ENCODE results near the gene GSTM3. TPM values are rescaled to one million over a fixed set of nuclear protein-coding genes. Genes with fewer than 3 reads are reported as not detected.

The GSTM3 gene
- total and polyA plus RNA-seq, 4 donors = 11.0 to 39.5 (median 22.9) TPM

GRCh38 chr1:109786531-109787021 is 45.7 kb upstream of the GSTM3 start:
- peaks cover 0 to 45% (median 18%) of the 10 kb centered on the region in 5 donors for H3K4me1 ChIP-seq (ENCODE audit: control insufficient read depth in 5 of 5, insufficient read depth in 5 of 5, low read length in 5 of 5)
- H3K9ac ChIP-seq (ENCODE audit: insufficient read depth in 1 of 2, low read length in 2 of 2) = no peak overlapping the region
- 59 to 77% methylated on average over 6 of the region's 6 CpGs for WGBS, 2 donors
- H3K9me3 ChIP-seq (ENCODE audit: control insufficient read depth in 4 of 4, insufficient read depth in 3 of 4, low read length in 3 of 4) = no peaks in the 10 kb centered on the region
- peak; percentile 14 to 63 (median 49) for DNase-seq
- peak; percentile 49 for ATAC-seq (ENCODE audit: insufficient read depth, low FRiP score)
- H3K27me3 ChIP-seq (ENCODE audit: control insufficient read depth in 3 of 3, insufficient read depth in 3 of 3, low read length in 2 of 3) = no peaks in the 10 kb centered on the region
- no peak overlapping the region for H3K4me3 ChIP-seq
- H3K27ac ChIP-seq (ENCODE audit: low read depth in 1 of 2, low read length in 1 of 2) = no peak overlapping the region
- no peak for TF ChIP-seq CTCF (IDR thresholded peaks at IDR 0.05; ENCODE audit: control extremely low read depth, extremely low read depth)
- H3K36me3 ChIP-seq (ENCODE audit: control insufficient read depth in 4 of 4, insufficient read depth in 4 of 4, low read length in 4 of 4) = no peaks in the 10 kb centered on the region

GRCh38 chr1:109786112-109786480 is 45.3 kb upstream of the GSTM3 start:
- Histone ChIP-seq H3K4me1 (ENCODE audit: control insufficient read depth in 5 of 5, insufficient read depth in 5 of 5, low read length in 5 of 5) (peaks cover 0 to 41% (median 15%) of the 10 kb centered on the region in 5 donors), H3K9ac (ENCODE audit: insufficient read depth in 1 of 2, low read length in 2 of 2) (no peak overlapping the region), H3K9me3 (ENCODE audit: control insufficient read depth in 4 of 4, insufficient read depth in 3 of 4, low read length in 3 of 4) (no peaks in the 10 kb centered on the region), H3K27ac (ENCODE audit: low read depth in 1 of 2, low read length in 1 of 2) (no peak overlapping the region), H3K27me3 (ENCODE audit: control insufficient read depth in 3 of 3, insufficient read depth in 3 of 3, low read length in 2 of 3) (no peaks in the 10 kb centered on the region), H3K36me3 (ENCODE audit: control insufficient read depth in 4 of 4, insufficient read depth in 4 of 4, low read length in 4 of 4) (no peaks in the 10 kb centered on the region), H3K4me3 (no peak overlapping the region)
- ATAC-seq (ENCODE audit: insufficient read depth, low FRiP score) = no peak
- WGBS, 2 donors = 43 to 59% methylated on average over 5 of the region's 5 CpGs
- DNase-seq = no peak
- TF ChIP-seq CTCF (IDR thresholded peaks at IDR 0.05; ENCODE audit: control extremely low read depth, extremely low read depth) = no peak

GRCh38 chr1:109785446-109786111 is 44.7 kb upstream of the GSTM3 start:
- no peak for TF ChIP-seq CTCF (IDR thresholded peaks at IDR 0.05; ENCODE audit: control extremely low read depth, extremely low read depth)
- Histone ChIP-seq H3K9me3 (ENCODE audit: control insufficient read depth in 4 of 4, insufficient read depth in 3 of 4, low read length in 3 of 4) (peaks cover 0 to 2% (median 0%) of the 10 kb centered on the region in 4 donors), H3K9ac (ENCODE audit: insufficient read depth in 1 of 2, low read length in 2 of 2) (no peak overlapping the region), H3K27ac (ENCODE audit: low read depth in 1 of 2, low read length in 1 of 2) (no peak overlapping the region), H3K27me3 (ENCODE audit: control insufficient read depth in 3 of 3, insufficient read depth in 3 of 3, low read length in 2 of 3) (no peaks in the 10 kb centered on the region), H3K36me3 (ENCODE audit: control insufficient read depth in 4 of 4, insufficient read depth in 4 of 4, low read length in 4 of 4) (no peaks in the 10 kb centered on the region), H3K4me1 (ENCODE audit: control insufficient read depth in 5 of 5, insufficient read depth in 5 of 5, low read length in 5 of 5) (peaks cover 0 to 36% (median 15%) of the 10 kb centered on the region in 5 donors), H3K4me3 (no peak overlapping the region)
- ATAC-seq (ENCODE audit: insufficient read depth, low FRiP score) (no peak), DNase-seq (no peak)
- 85 to 93% methylated on average over 4 of the region's 4 CpGs for WGBS, 2 donors

All from lung (tissue), 12 donors.